NCI-H128 (cell line): ENCODE measurements around the gene RPS27.
"Not testable (repeated sequence)": the region's sequence is repeated elsewhere in the genome, so short reads cannot be mapped to it uniquely, and the experiment has no call there.

Experiments used
- DNase-seq: peaks from one replicate; lab custom pipeline; 2025; ENCODE audit not compliant: unreplicated experiment; lab: John Stamatoyannopoulos, UW

The RPS27 gene

DNA sequence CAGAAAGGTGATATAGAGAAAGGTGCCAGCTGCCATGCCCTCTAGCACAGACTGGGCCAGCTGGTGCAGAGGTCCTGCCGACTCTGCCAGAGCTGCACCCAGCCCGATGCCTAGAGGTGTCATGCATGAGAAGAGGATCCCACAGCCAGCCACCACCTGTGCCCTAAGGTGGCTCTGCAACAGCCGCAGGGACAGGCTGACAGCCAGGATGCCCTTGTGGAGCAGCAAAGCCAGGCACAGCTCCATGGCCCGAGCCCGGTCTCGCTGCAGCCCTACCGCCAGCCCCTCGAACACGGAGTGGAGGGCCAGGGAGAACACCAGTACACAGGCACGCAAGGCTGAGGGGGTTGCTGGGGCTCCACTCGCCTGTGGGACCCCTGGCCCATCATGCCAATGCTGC, 30.4 kb upstream of the RPS27 start:
- no peak for DNase-seq

DNA sequence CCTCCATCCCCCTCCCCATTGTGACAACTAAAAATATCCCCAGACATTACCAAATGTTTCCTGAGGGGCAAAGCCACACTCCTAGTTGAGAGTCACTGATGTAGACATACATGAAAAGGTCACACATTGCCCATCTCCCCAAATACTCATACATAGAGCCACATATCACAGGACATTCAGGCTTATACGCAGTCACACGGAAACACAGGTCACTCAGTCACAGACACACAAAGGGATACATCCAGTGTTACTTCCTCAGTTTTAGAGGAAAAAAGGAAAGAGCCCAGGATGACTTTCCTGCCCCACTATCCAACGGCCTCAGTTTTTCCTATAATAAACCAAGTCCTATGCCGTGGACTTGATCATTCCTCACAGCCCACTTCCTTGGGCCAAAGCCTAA, 29.1 kb upstream of the RPS27 start:
- no peak for DNase-seq

DNA sequence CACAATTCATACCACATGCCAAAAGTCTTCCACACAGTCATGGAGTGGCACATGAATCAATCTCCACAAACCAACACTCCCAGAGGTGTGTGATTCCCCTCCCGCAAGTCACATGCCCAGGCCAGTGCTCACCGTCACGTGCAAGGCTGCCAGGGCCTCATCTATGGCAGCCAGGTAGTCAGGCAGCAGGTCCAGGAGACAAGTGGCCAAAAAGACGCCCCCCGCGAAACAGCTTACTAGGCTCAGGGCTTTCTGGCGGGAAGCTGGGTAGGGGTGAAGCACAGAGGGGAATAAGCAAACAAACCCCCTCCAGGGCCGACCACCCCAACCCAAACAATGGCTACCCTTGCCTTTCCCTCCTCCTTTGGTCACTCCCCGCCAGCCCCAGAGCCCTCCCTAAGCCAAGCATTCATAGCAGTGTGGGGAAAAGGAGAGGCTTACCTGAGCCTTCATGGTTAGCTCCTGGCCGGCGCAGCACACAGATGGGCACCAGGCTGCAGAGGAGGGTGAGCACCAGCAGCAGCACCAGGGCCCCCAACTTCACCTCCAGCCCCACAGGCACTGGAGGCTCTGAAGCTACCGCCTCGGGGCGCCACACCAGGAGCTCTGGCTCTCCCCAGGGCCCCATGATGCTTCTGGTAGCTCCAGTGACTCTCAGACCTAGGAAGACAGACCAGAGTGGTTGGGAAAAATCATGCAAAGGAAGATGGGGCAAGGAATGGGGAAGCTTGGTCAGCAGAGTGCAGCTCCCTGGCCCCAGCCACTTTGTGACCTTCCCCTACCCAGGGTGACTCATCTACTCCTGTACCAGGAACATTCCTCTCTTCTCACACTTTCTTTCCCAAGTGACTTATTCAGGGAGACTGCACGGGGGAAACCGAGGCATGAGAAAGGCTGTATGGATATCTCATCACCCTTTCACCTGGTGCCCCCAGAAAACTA, 28.2 kb upstream of the RPS27 start:
- DNase-seq: no peak

DNA sequence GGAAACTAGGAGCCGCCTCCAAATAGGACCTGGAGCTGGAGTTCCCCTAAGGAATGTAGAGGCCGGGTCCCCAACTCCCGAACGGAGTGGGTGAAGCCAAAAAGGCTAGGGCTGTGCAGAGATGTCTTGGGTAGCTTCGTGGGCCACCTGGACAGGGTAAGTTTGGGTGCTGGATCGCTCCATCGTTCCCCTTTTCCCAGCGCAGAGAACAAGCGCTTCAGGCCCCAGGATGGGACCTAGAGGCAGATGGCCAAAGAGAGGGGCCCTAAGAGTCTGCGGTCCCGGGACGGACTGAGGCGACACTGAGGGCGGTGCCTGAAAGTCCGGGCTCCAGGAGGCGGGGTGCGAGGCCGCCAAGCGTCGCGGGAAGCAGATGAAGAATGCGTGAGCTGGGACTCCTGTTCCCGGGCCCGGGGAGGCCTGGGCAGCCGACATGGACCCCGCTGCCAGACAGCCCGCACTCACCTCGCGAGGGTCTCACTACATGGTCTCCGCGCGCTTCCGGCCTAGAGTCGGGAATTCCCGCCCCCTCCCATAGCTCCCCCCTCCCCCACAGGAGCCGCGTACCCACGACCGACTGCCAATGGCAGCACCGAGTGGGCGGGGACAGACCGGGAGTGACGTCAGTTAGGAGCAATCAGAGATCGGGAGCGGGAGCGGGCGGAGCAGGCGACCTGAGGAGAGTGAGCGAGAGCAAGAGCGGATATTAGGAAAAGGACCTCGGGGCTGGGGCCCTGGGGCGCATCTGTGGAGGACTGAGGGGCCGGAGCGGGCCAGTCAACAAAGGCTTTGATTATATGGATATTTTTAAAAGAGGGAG, 27.3 kb upstream of the RPS27 start, which contains the start of gene SLC39A1:
SLC39A1 (minus strand) TSS at position 508 of the 820 bp plus-strand sequence. CDS start 822 bp downstream, outside the sequence.
- DNase-seq: peak; percentile 99

DNA sequence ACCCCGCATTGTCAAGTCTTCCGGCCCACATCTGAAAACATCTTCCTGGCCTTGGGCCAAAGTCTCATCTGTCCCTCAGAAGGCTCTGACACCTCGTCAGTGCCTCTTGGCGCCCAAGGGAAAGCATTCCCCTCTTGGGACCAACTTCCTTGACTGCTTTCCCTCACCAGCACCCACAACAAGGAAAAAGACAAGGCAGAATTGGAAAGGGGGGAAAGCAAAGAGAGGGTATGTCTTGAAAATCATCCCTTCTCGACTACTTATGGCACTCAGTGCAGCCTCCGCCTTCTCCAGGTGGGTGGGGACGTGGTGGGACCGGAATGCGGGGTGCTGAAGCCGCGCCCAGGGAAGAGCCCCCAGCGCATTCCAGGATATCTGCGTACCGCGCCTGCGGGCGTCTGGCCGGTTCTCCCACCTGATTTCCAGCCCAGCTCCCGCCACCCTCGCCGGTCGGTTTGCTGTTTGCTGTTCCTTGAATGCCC, 26.7 kb upstream of the RPS27 start:
- DNase-seq: no peak

GRCh38 chr1:153967107-153967999, 23.2 kb upstream of the RPS27 start, which contains the start of gene CREB3L4:
CREB3L4 (plus strand) TSS chr1:153967902; CDS start chr1:153968526, 624 bp downstream.
- peak; percentile 98 for DNase-seq

GRCh38 chr1:153968000-153968363, 22.6 kb upstream of the RPS27 start:
- no peak for DNase-seq

GRCh38 chr1:153968408-153968807, 22.2 kb upstream of the RPS27 start:
- DNase-seq: no peak

DNA sequence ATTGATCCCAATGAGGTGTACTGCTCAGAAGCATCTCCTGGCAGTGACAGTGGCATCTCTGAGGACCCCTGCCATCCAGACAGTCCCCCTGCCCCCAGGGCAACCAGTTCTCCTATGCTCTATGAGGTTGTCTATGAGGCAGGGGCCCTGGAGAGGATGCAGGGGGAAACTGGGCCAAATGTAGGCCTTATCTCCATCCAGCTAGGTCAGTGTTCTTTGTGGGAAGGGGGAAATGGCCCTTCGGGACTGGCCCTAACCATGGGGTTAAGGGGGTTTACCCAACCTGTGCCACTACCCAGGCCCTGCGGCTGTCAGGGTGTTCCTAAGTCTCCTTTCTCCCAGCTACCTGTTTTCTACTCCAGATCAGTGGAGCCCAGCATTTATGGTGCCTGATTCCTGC, 21.6 kb upstream of the RPS27 start:
- no peak for DNase-seq

DNA sequence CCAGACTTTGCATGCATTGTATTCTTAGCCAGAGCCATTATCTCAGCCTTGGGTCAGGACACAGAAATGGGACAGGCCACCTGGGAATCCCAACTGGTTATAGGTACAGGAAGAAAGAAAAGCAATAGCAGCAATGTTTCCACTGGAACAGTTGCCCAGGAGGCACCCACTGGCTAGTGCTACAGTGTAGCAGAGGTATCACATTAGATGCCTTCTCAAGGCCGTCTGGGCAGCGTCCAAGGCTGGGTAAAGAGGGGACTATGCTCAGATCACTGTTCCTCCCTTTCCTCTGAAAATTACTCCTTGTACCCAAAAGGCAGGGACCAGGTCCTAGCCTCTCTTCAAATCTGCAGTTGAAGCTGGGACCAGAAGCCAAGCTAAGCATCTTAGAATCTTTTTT, 20.2 kb upstream of the RPS27 start:
- no peak for DNase-seq

GRCh38 chr1:153973071-153973470, 17.5 kb upstream of the RPS27 start:
- DNase-seq: no peak

GRCh38 chr1:153973525-153973924, 17.0 kb upstream of the RPS27 start:
- DNase-seq: no peak

DNA sequence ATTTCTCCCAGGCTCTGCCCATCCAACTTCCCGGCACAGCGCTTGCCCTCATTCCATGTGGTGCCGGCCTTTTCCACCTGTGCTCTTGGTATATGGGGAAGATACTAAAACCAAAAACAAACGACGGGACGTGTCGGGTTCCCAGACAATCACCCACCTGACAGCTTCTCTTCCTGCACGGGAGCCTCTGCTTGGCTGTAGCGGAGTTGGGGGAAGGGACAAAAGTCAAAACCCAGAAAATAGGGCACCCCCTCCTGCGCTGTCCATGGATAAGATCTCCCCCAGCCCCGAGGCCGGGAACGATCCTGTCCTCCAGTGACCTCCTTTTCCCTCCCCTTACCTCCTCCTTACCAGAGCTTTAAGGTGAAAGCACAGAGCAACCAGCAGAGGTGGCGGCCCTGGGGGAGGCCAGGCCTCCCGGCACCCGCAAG, 13.7 kb upstream of the RPS27 start:
- no peak for DNase-seq

- peak; percentile 87 for DNase-seq
Observed at GRCh38 chr1:153977250-153978240, 13.0 kb upstream of the RPS27 start, which contains the start of gene JTB. JTB (minus strand) TSS chr1:153977674; CDS start chr1:153977252, 422 bp downstream.

GRCh38 chr1:153978274-153978909, 12.2 kb upstream of the RPS27 start:
- DNase-seq: no peak

DNA sequence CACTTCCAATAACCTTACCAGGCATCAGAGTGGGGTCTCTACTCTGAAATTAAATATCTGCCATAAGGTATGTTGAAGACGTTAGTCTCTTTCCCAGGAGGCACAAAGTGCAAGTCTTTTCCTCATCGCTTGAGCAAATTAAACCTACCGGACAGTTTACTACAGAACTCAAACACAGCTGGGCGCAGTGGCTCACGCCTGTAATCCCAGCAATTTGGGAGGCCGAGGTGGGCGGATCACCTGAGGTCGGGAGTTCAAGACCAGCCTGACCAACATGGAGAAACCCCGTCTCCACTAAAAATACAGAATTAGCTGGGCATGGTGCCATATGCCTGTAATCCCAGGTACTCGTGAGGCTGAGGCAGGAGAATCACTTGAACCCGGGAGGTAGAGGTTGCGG, 11.5 kb upstream of the RPS27 start:
- not testable (repeated sequence) for DNase-seq

GRCh38 chr1:153981735-153982134, 8.8 kb upstream of the RPS27 start:
- DNase-seq: not testable (repeated sequence)

- DNase-seq: no peak
Observed at GRCh38 chr1:153984123-153984894, 6.3 kb upstream of the RPS27 start.
